K562 (cell line): ENCODE data around the gene CHEK2. TPM values are rescaled to one million over a fixed set of nuclear protein-coding genes. Genes with fewer than 3 reads are reported as not detected.

Source experiments
- ATAC-seq: fragments of 200-7000 bp; cut with Tn5 transposase; 3 replicates; pipeline ENCODE4 v1.9.1; 2020; ENCODE audit warnings: moderate library complexity
- BruUV-seq: library from RNA; stranded (reverse); fragments of 400-500 nt; replicated peaks from 2 replicates; lab custom pipeline; 2021; lab: Mats Ljungman, UMichigan
- CTCF ChIA-PET: fragments of 300-600 bp; formaldehyde crosslinking; extraction: SDS; loops from one replicate; lab custom pipeline; 2021; ENCODE audit warnings: low intra/inter-chr PET ratio; lab: Yijun Ruan, JAX
- POLR2A ChIA-PET: fragments of 300-600, 350-650 bp; sonication (Branson Sonifier 250); formaldehyde crosslinking; extraction: SDS; loops from one replicate; lab custom pipeline; 2021; ENCODE audit warnings: antibody characterized with exemption, inconsistent platforms; lab: Yijun Ruan, JAX
- DNase-seq, 4 experiments: peaks; one replicate each; pipeline versions ENCODE4 v3.0.0 to v3.0.0-alpha.2; 2011 to 2018; ENCODE audit warnings: low spot score in 3 of 4, mixed read lengths in 3 of 4; ENCODE audit errors: extremely low read depth in 1 of 4
- FAIRE-seq: peaks from 2 replicates; lab custom pipeline; 2011; peaks lifted over from hg19 to GRCh38; lab: Jason Lieb, UNC
- H2AFZ ChIP-seq: 2 replicates; pipeline ENCODE4 v1.6.0; 2011; ENCODE audit warnings: low read depth, low read length, control low read depth, inconsistent platforms
- H3K27ac ChIP-seq: fragments of 200-600 bp; 3 replicates; pipeline ENCODE4 v1.8.0; 2011; ENCODE audit warnings: low read depth, mild to moderate bottlenecking, control low read depth, inconsistent platforms, low read length, moderate library complexity, mixed read lengths; ENCODE audit errors: extremely low read depth
- H3K27me3 ChIP-seq, 2 experiments: fragments of 300-600 bp in 1 of 2; 2 replicates in 1 of 2; 3 replicates in 1 of 2; pipeline versions ENCODE4 v1.6.0 to v1.8.0; 2011; ENCODE audit warnings: inconsistent platforms in 2 of 2, low read length in 2 of 2, mild to moderate bottlenecking in 1 of 2, mixed read lengths in 1 of 2, moderate library complexity in 1 of 2; ENCODE audit not compliant: control insufficient read depth in 2 of 2, insufficient read depth in 2 of 2
- H3K36me3 ChIP-seq: fragments of 300-600 bp; 3 replicates; pipeline ENCODE4 v1.8.0; 2011; ENCODE audit warnings: mild to moderate bottlenecking, low read length, inconsistent platforms; ENCODE audit not compliant: control insufficient read depth, insufficient read depth
- H3K4me1 ChIP-seq, 2 experiments: fragments of 200-600 bp in 1 of 2; replicated peaks in 1 of 2; 2 replicates in 1 of 2; 3 replicates in 1 of 2; pipeline versions ENCODE4 v1.5.1 to v1.8.0; 2011; ENCODE audit warnings: inconsistent platforms in 2 of 2, low read length in 2 of 2, mild to moderate bottlenecking in 1 of 2, mixed read lengths in 1 of 2, moderate library complexity in 1 of 2; ENCODE audit not compliant: control insufficient read depth in 2 of 2, insufficient read depth in 2 of 2
- H3K4me2 ChIP-seq: 2 replicates; pipeline ENCODE4 v1.6.1; 2011; ENCODE audit warnings: low read length, control low read depth, inconsistent platforms, mixed read lengths; ENCODE audit not compliant: insufficient read depth
- H3K4me3 ChIP-seq: fragments of 200-600 bp; sonication (generic), shearing (Covaris generic); 2 replicates; pipeline ENCODE4 v1.5.1; 2016; ENCODE audit warnings: control low read depth, inconsistent platforms
- H3K79me2 ChIP-seq: fragments of 200-600 bp; 3 replicates; pipeline ENCODE4 v1.8.0; 2011; ENCODE audit warnings: low read length, inconsistent platforms; ENCODE audit not compliant: control insufficient read depth, insufficient read depth
- H3K9ac ChIP-seq, 2 experiments: 2 replicates each; pipeline versions ENCODE4 v1.6.0 to v1.6.1; 2011; ENCODE audit warnings: low read depth in 2 of 2, low read length in 2 of 2, control low read depth in 1 of 2, inconsistent platforms in 1 of 2, mild to moderate bottlenecking in 1 of 2, mixed read lengths in 1 of 2; ENCODE audit not compliant: insufficient read depth in 1 of 2
- H3K9me1 ChIP-seq: one replicate; pipeline ENCODE4 v1.6.0; 2011; ENCODE audit warnings: inconsistent platforms, mild to moderate bottlenecking, low read length, moderate library complexity; ENCODE audit not compliant: control insufficient read depth, insufficient read depth
- H3K9me3 ChIP-seq: replicated peaks from 2 replicates; pipeline ENCODE4 v1.5.1; 2011; ENCODE audit warnings: low read depth, low read length, inconsistent platforms; ENCODE audit not compliant: control insufficient read depth, insufficient read depth
- H4K20me1 ChIP-seq: replicated peaks from 2 replicates; pipeline ENCODE4 v1.6.1; 2011; ENCODE audit warnings: low read length, inconsistent platforms, mixed read lengths; ENCODE audit not compliant: control insufficient read depth, insufficient read depth
- CBFA2T3 ChIP-seq: fragments of 450-650 bp; IDR thresholded peaks from 2 replicates; pipeline ENCODE4 v1.6.1; 2017
- CHD2 ChIP-seq: IDR thresholded peaks from 2 replicates; pipeline ENCODE4 v1.6.1; 2011; ENCODE audit warnings: low read depth, low read length
- FOXP4 ChIP-seq: sonication (generic); formaldehyde crosslinking; IDR thresholded peaks from 2 replicates; pipeline ENCODE4 v1.8.0; 2022; ENCODE audit warnings: mild to moderate bottlenecking, missing genetic modification reagents, borderline replicate concordance
- GATAD2A ChIP-seq: fragments of 450-650 bp; IDR thresholded peaks from 2 replicates; pipeline ENCODE4 v1.6.1; 2017
- MBD1 ChIP-seq: fragments of 250-450 bp; sonication (Bioruptor Pico); IDR thresholded peaks from 2 replicates; pipeline ENCODE4 v1.8.0; 2022; ENCODE audit warnings: inconsistent platforms
- NFIX ChIP-seq: fragments of 250-450 bp; sonication (Bioruptor Pico); IDR thresholded peaks from 2 replicates; pipeline ENCODE4 v1.4.0; 2020; ENCODE audit warnings: low read depth, mild to moderate bottlenecking, moderate library complexity
- POLR3A ChIP-seq: IDR thresholded peaks from 2 replicates; pipeline ENCODE4 v1.6.1; 2011; ENCODE audit warnings: borderline replicate concordance, mild to moderate bottlenecking, moderate library complexity; ENCODE audit not compliant: insufficient read length, insufficient read depth; ENCODE audit errors: extremely low read depth
- PTRF ChIP-seq: fragments of 450-650 bp; IDR thresholded peaks from 2 replicates; pipeline ENCODE4 v1.6.1; 2016; ENCODE audit warnings: mild to moderate bottlenecking, missing genetic modification characterization, missing compliant biosample characterization
- TAL1 ChIP-seq: fragments of 450-650 bp; IDR thresholded peaks from 2 replicates; pipeline ENCODE4 v1.6.1; 2016; ENCODE audit warnings: mild to moderate bottlenecking
- TSHZ1 ChIP-seq: fragments of 250-450 bp; sonication (Bioruptor Pico); IDR thresholded peaks from 2 replicates; pipeline ENCODE4 v1.4.0; 2020; ENCODE audit warnings: mild to moderate bottlenecking, moderate library complexity
- XRCC4 ChIP-seq: IDR thresholded peaks from one replicate; pipeline ENCODE4 v1.6.1; 2011; ENCODE audit not compliant: insufficient read depth, insufficient read length; ENCODE audit errors: extremely low read depth
- ZNF12 ChIP-seq: sonication (generic); formaldehyde crosslinking; IDR thresholded peaks from 2 replicates; pipeline ENCODE4 v1.4.0; 2020; ENCODE audit warnings: mild to moderate bottlenecking, missing genetic modification reagents
- ZNF324 ChIP-seq: fragments of 250-450 bp; sonication (Bioruptor Pico); IDR thresholded peaks from 2 replicates; pipeline ENCODE4 v1.4.0; 2020; ENCODE audit warnings: mild to moderate bottlenecking
- ZNF764 ChIP-seq: fragments of 250-450 bp; sonication (Bioruptor Pico); IDR thresholded peaks from 2 replicates; pipeline ENCODE4 v1.4.0; 2020; ENCODE audit warnings: low read depth, mild to moderate bottlenecking, moderate library complexity
- WGBS: fragments of 100-300 bp; shearing (Covaris generic); methylation state at CpG from one replicate; pipeline ENCODE4 v1.1.6; 2016; ENCODE audit warnings: low coverage, mixed read lengths; ENCODE audit not compliant: insufficient coverage; ENCODE audit errors: missing lambda C conversion rate; 5-methylcytosine and 5-hydroxymethylcytosine counted together
- in situ Hi-C: fragments of 300-500 bp; cut with MboI; formaldehyde crosslinking; loops from 4 replicates; pipeline ENCODE4 v1.15.0; 2018; ENCODE audit warnings: inconsistent platforms, mixed read lengths
- intact Hi-C: fragments of 100-400 bp; cut with micrococcal nuclease; formaldehyde crosslinking; loops from 2 replicates; pipeline ENCODE4 v1.14.2; 2022
- polyA plus RNA-seq, 8 experiments: library from polyadenylated mRNA; depleted of rRNA in 4 of 8; stranded (reverse) in 5 of 8; unstranded in 3 of 8; fragments of >200 nt; fragmentation: Nextera tagmentation in 2 of 8; fragmentation: Illumina TruSeq in 1 of 8; extraction: Ambion mirVana in 2 of 8; extraction: Trizol in 1 of 8; gene quantifications; 2 replicates each; pipeline versions ENCODE4 v1.2.1 to v1.2.3, GENCODE V29; 2011 to 2014; ENCODE audit warnings: inconsistent platforms in 1 of 8, missing spikeins in 1 of 8
- total RNA-seq, 7 experiments: library from RNA; depleted of rRNA in 6 of 7; stranded (reverse); fragments of >200 nt in 6 of 7; fragmentation: Illumina TruSeq in 2 of 7; extraction: Trizol in 2 of 7; gene quantifications; 2 replicates each; pipeline versions ENCODE4 v1.2.1 to v1.2.3, GENCODE V29; 2011 to 2021; ENCODE audit warnings: low replicate concordance in 1 of 7

The CHEK2 gene
- total and polyA plus RNA-seq, 9 of the 15 experiments (the other 6 are each of a cell fraction or from before 2014, with no cell fraction given): 28.7 to 102 (median 58.0) TPM

GRCh38 chr22:28769394-28770085 lies 27.9 kb upstream of the CHEK2 start:
- Histone ChIP-seq H3K4me2 (no peak overlapping the region), H3K27ac (no peak overlapping the region), H3K79me2 (peaks cover 20% of the 10 kb centered on the region), H3K9me3 (no peaks in the 10 kb centered on the region), H3K9ac (no peak overlapping the region), H4K20me1 (no peaks in the 10 kb centered on the region), H3K27me3 (no peaks in the 10 kb centered on the region), H3K36me3 (peaks cover 6% of the 10 kb centered on the region; the same call in 1 of the 3 replicates), H3K4me1 (peaks cover 3 to 6% of the 10 kb centered on the region in 2 experiments; a peak in 2 of 5 replicates), H3K4me3 (no peak overlapping the region), H3K9me1 (no peaks in the 10 kb centered on the region), H2AFZ (peak overlapping the region; percentile 45; the same call in 1 of the 2 replicates)
- BruUV-seq: no TSS peak
- DNase-seq (no peak), FAIRE-seq (no peak), ATAC-seq (no peak)
- in situ Hi-C loops (no loop called here), intact Hi-C loops (no loop called here)
- TF ChIP-seq ZNF764 (CRISPR knock-in tag) (no peak), XRCC4 (no peak), MBD1 (CRISPR knock-in tag) (no peak), ZNF12 (no peak), PTRF (no peak), CHD2 (no peak), POLR3A (no peak), TAL1 (no peak), ZNF324 (CRISPR knock-in tag) (no peak), GATAD2A (no peak), NFIX (no peak), TSHZ1 (CRISPR knock-in tag) (no peak), CBFA2T3 (no peak), FOXP4 (no peak)
- ChIA-PET POLR2A (interaction anchor here (1.5 kb wide), 1 partner anchor 31 kb away, joined by 3 read pairs; the partner anchor contains the start of gene XBP1), CTCF (no interaction called here)
- 80% methylated on average over 14 of the region's 14 CpGs for WGBS
